ENCODE measurements around the gene FAM167B. TPM values are rescaled to one million over a fixed set of nuclear protein-coding genes. Genes with fewer than 3 reads are reported as not detected.

Gene FAM167B
- total and polyA plus RNA-seq, 2 donors (not counting 1 experiment from before 2014, with no cell fraction given): 1.1 to 5.4 TPM

- Mint-ChIP-seq H3K27ac (peak within 1 kb of the TSS; percentile 97), H3K4me3 (peak within 1 kb of the TSS; percentile 78), H3K27me3 (no peaks in the 10 kb centered on the region), H3K4me1 (peaks cover 85% of the 10 kb centered on the region), H3K9me3 (ENCODE audit: insufficient read depth) (no peaks in the 10 kb centered on the region)
- peak within 1 kb of the TSS; percentile 21 to 49 (median 37) for H3K4me3 ChIP-seq (ENCODE audit: control extremely low read depth in 1 of 5, extremely low read depth in 1 of 5, insufficient read depth in 1 of 5, low read depth in 2 of 5, low read length in 4 of 5)
- TF ChIP-seq EZH2 (IDR thresholded peaks at IDR 0.05; ENCODE audit: borderline replicate concordance, insufficient read depth, low read depth, low read length, poor library complexity, severe bottlenecking) (no peak), CTCF (IDR thresholded peaks at IDR 0.05) (no peak)
- H3K36me3 ChIP-seq (replicated peaks in 1 of 2; ENCODE audit: control extremely low read depth in 1 of 2, control insufficient read depth in 1 of 2, extremely low read depth in 1 of 2, insufficient read depth in 2 of 2, low read length in 1 of 2): no peaks in the 10 kb centered on the region
- WGBS (ENCODE audit: insufficient coverage): 5% methylated on average over 24 of the region's 25 CpGs
- peak within 1 kb of the TSS; percentile 55 for H3K9ac ChIP-seq (ENCODE audit: low read length)
- H3K79me2 ChIP-seq (ENCODE audit: control insufficient read depth, insufficient read depth, low read length): peaks cover 43% of the 10 kb centered on the region
- intact Hi-C loops (cut with micrococcal nuclease): loop anchor here (1.0 to 5.0 kb wide), 7 partner anchors 11 to 144 kb away; partner anchors contain the start of genes HDAC1, KPNA6, MARCKSL1 and TXLNA
- ChIA-PET CTCF (interaction anchor here (0.7 to 5.8 kb wide), 7 partner anchors 9 to 85 kb away, joined by 3 to 84 read pairs (median 44); partner anchors contain the start of genes HDAC1 and MARCKSL1), POLR2A (interaction anchor here (1.2 to 4.7 kb wide), 11 partner anchors 8 to 85 kb away, joined by 3 to 60 read pairs (median 7); partner anchors contain the start of genes CCDC28B, HDAC1 and MARCKSL1)
- peaks cover 93 to 99% of the 10 kb centered on the region in 2 donors for H3K4me1 ChIP-seq (ENCODE audit: control insufficient read depth in 2 of 2, insufficient read depth in 2 of 2, low read length in 2 of 2)
- H3K27ac ChIP-seq (ENCODE audit: low read length in 2 of 2): peak within 1 kb of the TSS; percentile 94 to 95
- peak within 1 kb of the TSS; percentile 78 for H3K4me2 ChIP-seq (replicated peaks; ENCODE audit: low read depth, low read length, poor library complexity, severe bottlenecking)
- ATAC-seq (ENCODE audit: low read depth): peak; percentile 11
- H4K20me1 ChIP-seq (ENCODE audit: control insufficient read depth, insufficient read depth, low read length, poor library complexity, severe bottlenecking): no peaks in the 10 kb centered on the region
- H2AFZ ChIP-seq (ENCODE audit: insufficient read depth, low read depth, low read length, poor library complexity, severe bottlenecking): peak within 1 kb of the TSS; percentile 70
- H3K9me3 ChIP-seq (ENCODE audit: control extremely low read depth in 1 of 3, control insufficient read depth in 2 of 3, insufficient read depth in 1 of 3, low read length in 2 of 3): no peaks in the 10 kb centered on the region
- no peaks in the 10 kb centered on the region for H3K27me3 ChIP-seq (replicated peaks in 1 of 4; ENCODE audit: control extremely low read depth in 1 of 4, control insufficient read depth in 3 of 4, insufficient read depth in 4 of 4, low read length in 3 of 4)
- DNase-seq: peak; percentile 72
These were observed 4.1 kb downstream of the FAM167B start, which contains the start of gene LCK for GRCh38 chr1:32250893-32251716. Gene LCK, plus strand, starts transcription at chr1:32251265. Its CDS starts 23,065 bp downstream, at chr1:32274330.

Measured in B cell (primary cell).